OCI-LY7 (cell line): Measurements from ENCODE around the gene BMERB1.

ENCODE experiments used
- EZH2phosphoT487 ChIP-seq: fragments of 200-600 bp; sonication (generic); IDR thresholded peaks from 2 replicates; pipeline ENCODE4 v1.6.1; 2018; ENCODE audit warnings: low read depth, borderline replicate concordance, mild to moderate bottlenecking, mixed run types, antibody characterized with exemption, low read length, moderate library complexity, mixed read lengths
- TF ChIP-seq, protein P1 (sequence below): fragments of 200-600 bp; sonication (generic); conservative IDR thresholded peaks from 2 replicates; pipeline ENCODE4 v1.5.1; 2014; ENCODE audit warnings: mild to moderate bottlenecking, antibody characterized with exemption, low read length, moderate library complexity, mixed read lengths

DNA sequence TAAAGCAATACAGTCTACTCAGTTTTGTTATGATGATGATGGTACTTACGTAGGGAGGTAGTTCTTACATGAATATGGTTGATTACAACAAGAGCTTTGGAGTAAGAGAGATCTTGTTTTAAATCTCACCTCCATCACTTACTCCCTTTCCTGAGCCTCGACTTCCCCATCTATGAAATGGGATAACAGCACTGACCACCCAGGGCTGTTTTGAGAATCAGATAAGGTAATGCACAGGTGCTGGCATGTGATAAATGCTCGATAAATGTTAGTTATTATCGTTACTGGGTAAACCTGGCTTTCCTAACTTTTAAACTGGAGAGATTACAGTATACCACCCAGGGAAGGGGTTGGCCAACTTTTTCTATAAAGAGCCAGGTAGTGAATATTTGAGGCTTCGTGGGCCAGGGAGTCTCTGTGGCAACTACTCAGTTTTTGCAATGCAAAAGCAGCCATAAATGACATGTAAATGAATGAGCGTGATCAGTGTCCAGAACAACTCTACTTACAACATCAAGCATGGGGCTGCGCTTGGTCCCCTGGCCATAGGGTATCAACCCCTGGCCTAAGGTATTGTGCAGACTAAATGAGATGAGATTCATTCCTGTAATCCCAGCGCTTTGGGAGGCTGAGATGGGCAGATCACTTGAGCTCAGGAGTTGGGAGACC lies 73.7 kb downstream of the BMERB1 start:
- TF ChIP-seq, protein P1, sequence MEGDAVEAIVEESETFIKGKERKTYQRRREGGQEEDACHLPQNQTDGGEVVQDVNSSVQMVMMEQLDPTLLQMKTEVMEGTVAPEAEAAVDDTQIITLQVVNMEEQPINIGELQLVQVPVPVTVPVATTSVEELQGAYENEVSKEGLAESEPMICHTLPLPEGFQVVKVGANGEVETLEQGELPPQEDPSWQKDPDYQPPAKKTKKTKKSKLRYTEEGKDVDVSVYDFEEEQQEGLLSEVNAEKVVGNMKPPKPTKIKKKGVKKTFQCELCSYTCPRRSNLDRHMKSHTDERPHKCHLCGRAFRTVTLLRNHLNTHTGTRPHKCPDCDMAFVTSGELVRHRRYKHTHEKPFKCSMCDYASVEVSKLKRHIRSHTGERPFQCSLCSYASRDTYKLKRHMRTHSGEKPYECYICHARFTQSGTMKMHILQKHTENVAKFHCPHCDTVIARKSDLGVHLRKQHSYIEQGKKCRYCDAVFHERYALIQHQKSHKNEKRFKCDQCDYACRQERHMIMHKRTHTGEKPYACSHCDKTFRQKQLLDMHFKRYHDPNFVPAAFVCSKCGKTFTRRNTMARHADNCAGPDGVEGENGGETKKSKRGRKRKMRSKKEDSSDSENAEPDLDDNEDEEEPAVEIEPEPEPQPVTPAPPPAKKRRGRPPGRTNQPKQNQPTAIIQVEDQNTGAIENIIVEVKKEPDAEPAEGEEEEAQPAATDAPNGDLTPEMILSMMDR, result no peak
- no peak for TF ChIP-seq EZH2phosphoT487
